NCI-H2227 treated with DMSO at 0.1 percent for 48 hours (cell line): Measurements from ENCODE around the gene HDAC3.

Source experiments
- DNase-seq: peaks from one replicate; lab custom pipeline; 2025; lab: John Stamatoyannopoulos, UW

HDAC3 gene

GRCh38 chr5:141657937-141658545, 21.4 kb upstream of the HDAC3 start:
- DNase-seq, result no peak

GRCh38 chr5:141657404-141657803, 20.8 kb upstream of the HDAC3 start:
- no peak for DNase-seq

- no peak for DNase-seq
Observed at GRCh38 chr5:141656396-141656795, 19.7 kb upstream of the HDAC3 start.

- DNase-seq, result no peak
Observed at GRCh38 chr5:141655020-141655419, 18.4 kb upstream of the HDAC3 start.

- no peak for DNase-seq
Observed at GRCh38 chr5:141654298-141654697, 17.6 kb upstream of the HDAC3 start.

- no peak for DNase-seq
Observed at GRCh38 chr5:141651728-141652105, 15.1 kb upstream of the HDAC3 start.

- DNase-seq, result peak; percentile 63
Observed at GRCh38 chr5:141650851-141651727, 14.4 kb upstream of the HDAC3 start, which contains the start of gene FCHSD1. FCHSD1 (minus strand) TSS chr5:141651418; CDS start chr5:141651368, 50 bp downstream.

- no peak for DNase-seq
Observed at GRCh38 chr5:141649972-141650371, 13.3 kb upstream of the HDAC3 start.

GRCh38 chr5:141649056-141649688, 12.5 kb upstream of the HDAC3 start:
- no peak for DNase-seq

GRCh38 chr5:141647851-141648250, 11.2 kb upstream of the HDAC3 start:
- no peak for DNase-seq

GRCh38 chr5:141647242-141647641, 10.6 kb upstream of the HDAC3 start:
- DNase-seq, result no peak

- no peak for DNase-seq
Observed at GRCh38 chr5:141646026-141646425, 9.4 kb upstream of the HDAC3 start.

GRCh38 chr5:141641634-141642267, 5.1 kb upstream of the HDAC3 start:
- DNase-seq, result no peak

- DNase-seq, result no peak
Observed at GRCh38 chr5:141640698-141641097, 4.0 kb upstream of the HDAC3 start.

GRCh38 chr5:141640051-141640415, 3.4 kb upstream of the HDAC3 start:
- no peak for DNase-seq

GRCh38 chr5:141639357-141640050, 2.9 kb upstream of the HDAC3 start:
- no peak for DNase-seq

GRCh38 chr5:141638771-141639170, 2.1 kb upstream of the HDAC3 start:
- DNase-seq, result no peak

- peak; percentile 7 for DNase-seq
Observed at GRCh38 chr5:141637767-141638419, 1.2 kb upstream of the HDAC3 start.

GRCh38 chr5:141637123-141637766, 596 bp upstream of the HDAC3 start:
- DNase-seq, result no peak

GRCh38 chr5:141636106-141636412, 590 bp downstream of the HDAC3 start:
- DNase-seq, result no peak

- DNase-seq, result no peak
Observed at GRCh38 chr5:141635646-141636045, 1.0 kb downstream of the HDAC3 start.
